Endothelial cell of umbilical vein (primary cell): Measurements from ENCODE around the gene PRR7. TPM values are rescaled to one million over a fixed set of nuclear protein-coding genes. Genes with fewer than 3 reads are reported as not detected.

Source experiments
- BruUV-seq: library from RNA; stranded (reverse); fragments of 400-500 nt; replicated peaks from 2 replicates; lab custom pipeline; 2021; lab: Mats Ljungman, UMichigan
- CTCF ChIA-PET: fragments of 300-600, 350-600 bp; sonication (Branson Sonifier 250); formaldehyde crosslinking; loops from one replicate; lab custom pipeline; 2021; ENCODE audit warnings: antibody characterized with exemption, inconsistent platforms; lab: Charles Lee
- POLR2A ChIA-PET: fragments of 300-600, 350-600 bp; sonication (Branson Sonifier 250); formaldehyde crosslinking; loops from one replicate; lab custom pipeline; 2021; ENCODE audit warnings: antibody characterized with exemption, inconsistent platforms; lab: Charles Lee
- DNase-seq: peaks from one replicate; pipeline ENCODE4 v3.0.0-alpha.2; 2011; ENCODE audit warnings: low read depth, low spot score
- FAIRE-seq: peaks from 2 replicates; lab custom pipeline; 2011; peaks lifted over from hg19 to GRCh38; lab: Jason Lieb, UNC
- H2AFZ ChIP-seq: 2 replicates; pipeline ENCODE4 v1.6.0; 2012; ENCODE audit warnings: low read depth, low read length, control low read depth, inconsistent platforms
- H3K27ac ChIP-seq: 2 replicates; pipeline ENCODE4 v1.5.1; 2011; ENCODE audit warnings: low read depth, mild to moderate bottlenecking, control low read depth, low read length, moderate library complexity; ENCODE audit not compliant: insufficient read depth
- H3K27me3 ChIP-seq, 2 experiments: 2 replicates each; pipeline versions ENCODE4 v1.6.0 to v1.6.1; 2011; ENCODE audit warnings: low read length in 2 of 2, mixed read lengths in 1 of 2; ENCODE audit not compliant: control insufficient read depth in 2 of 2, insufficient read depth in 2 of 2
- H3K36me3 ChIP-seq, 2 experiments: 2 replicates in 1 of 2; 3 replicates in 1 of 2; pipeline ENCODE4 v1.5.1; 2011; ENCODE audit warnings: low read length in 2 of 2, mild to moderate bottlenecking in 1 of 2, moderate library complexity in 1 of 2; ENCODE audit not compliant: control insufficient read depth in 2 of 2, insufficient read depth in 2 of 2; ENCODE audit errors: extremely low read depth in 1 of 2
- H3K4me1 ChIP-seq: 3 replicates; pipeline ENCODE4 v1.5.1; 2011; ENCODE audit warnings: mild to moderate bottlenecking, low read length; ENCODE audit not compliant: control insufficient read depth, insufficient read depth; ENCODE audit errors: extremely low read depth
- H3K4me2 ChIP-seq: 2 replicates; pipeline ENCODE4 v1.6.1; 2011; ENCODE audit warnings: low read length, control low read depth, mixed read lengths; ENCODE audit not compliant: insufficient read depth
- H3K4me3 ChIP-seq, 3 experiments: fragments of 200-600 bp in 1 of 3; sonication (generic), shearing (Covaris generic) in 1 of 3; replicated peaks in 1 of 3; 2 replicates each; pipeline ENCODE4 v1.5.1; 2011 to 2016; ENCODE audit warnings: control low read depth in 3 of 3, low read length in 3 of 3, mild to moderate bottlenecking in 2 of 3, inconsistent platforms in 1 of 3, low read depth in 1 of 3, moderate library complexity in 1 of 3; ENCODE audit not compliant: insufficient read depth in 1 of 3
- H3K79me2 ChIP-seq: 2 replicates; pipeline ENCODE4 v1.6.0; 2012; ENCODE audit warnings: low read length, inconsistent platforms; ENCODE audit not compliant: control insufficient read depth, insufficient read depth
- H3K9ac ChIP-seq: replicated peaks from 2 replicates; pipeline ENCODE3; 2011; ENCODE audit warnings: low read length, control low read depth; ENCODE audit not compliant: insufficient read depth; ENCODE audit errors: extremely low read depth
- H3K9me1 ChIP-seq: replicated peaks from 3 replicates; pipeline ENCODE4 v1.6.0; 2011; ENCODE audit warnings: mild to moderate bottlenecking, low read length; ENCODE audit not compliant: control insufficient read depth, insufficient read depth; ENCODE audit errors: extremely low read depth
- H3K9me3 ChIP-seq: replicated peaks from 2 replicates; pipeline ENCODE4 v1.5.1; 2012; ENCODE audit warnings: low read length, inconsistent platforms; ENCODE audit not compliant: control insufficient read depth, insufficient read depth
- H4K20me1 ChIP-seq: replicated peaks from 2 replicates; pipeline ENCODE3; 2011; ENCODE audit warnings: mild to moderate bottlenecking, low read length; ENCODE audit not compliant: control insufficient read depth, insufficient read depth; ENCODE audit errors: extremely low read depth
- CTCF ChIP-seq, 2 donors: IDR thresholded peaks; 1 replicate in 1 of 2; 2 replicates in 1 of 2; pipeline ENCODE4 v1.5.1; 2011; ENCODE audit warnings: low read length in 2 of 2, mild to moderate bottlenecking in 2 of 2, moderate library complexity in 2 of 2, control low read depth in 1 of 2, inconsistent platforms in 1 of 2, low read depth in 1 of 2; ENCODE audit not compliant: insufficient read depth in 1 of 2; ENCODE audit errors: extremely low read depth in 1 of 2
- EZH2 ChIP-seq: IDR thresholded peaks from 2 replicates; pipeline ENCODE4 v1.6.1; 2012; ENCODE audit warnings: borderline replicate concordance, low read depth, mild to moderate bottlenecking, moderate library complexity, low read length, inconsistent platforms; ENCODE audit not compliant: severe bottlenecking
- FOS ChIP-seq: IDR thresholded peaks from 2 replicates; pipeline ENCODE4 v1.6.1; 2011; ENCODE audit warnings: mild to moderate bottlenecking, low read length, moderate library complexity, borderline replicate concordance; ENCODE audit not compliant: insufficient read depth
- JUN ChIP-seq: IDR thresholded peaks from 2 replicates; pipeline ENCODE4 v1.6.1; 2011; ENCODE audit warnings: borderline replicate concordance, low read depth; ENCODE audit not compliant: insufficient read length, insufficient read depth
- MAX ChIP-seq: IDR thresholded peaks from 2 replicates; pipeline ENCODE4 v1.6.1; 2011; ENCODE audit not compliant: insufficient read depth, insufficient read length
- MYC ChIP-seq: IDR thresholded peaks from one replicate; pipeline ENCODE4 v1.6.1; 2011; ENCODE audit warnings: mild to moderate bottlenecking, low read depth, low read length
- POLR2A ChIP-seq: IDR thresholded peaks from 2 replicates; pipeline ENCODE4 v1.6.1; 2012; ENCODE audit warnings: low read depth, mild to moderate bottlenecking, control low read depth, low read length
- POLR2AphosphoS5 ChIP-seq: IDR thresholded peaks from 2 replicates; pipeline ENCODE4 v1.6.1; 2012; ENCODE audit warnings: low read depth, mild to moderate bottlenecking, control low read depth, low read length, moderate library complexity; ENCODE audit not compliant: insufficient read depth
- dilution Hi-C: fragments of 300-500 bp; cut with MboI; formaldehyde crosslinking; loops from one replicate; pipeline ENCODE4 v1.15.0; 2019; ENCODE audit warnings: low sequenced_read_pairs; ENCODE audit not compliant: extremely low pct_ligation_motif_present
- intact Hi-C: fragments of 100-400 bp; cut with micrococcal nuclease; formaldehyde crosslinking; loops from one replicate; pipeline ENCODE4 v1.10.0; 2022
- polyA plus RNA-seq, 4 experiments: library from polyadenylated mRNA; depleted of rRNA in 3 of 4; stranded (reverse) in 3 of 4; unstranded in 1 of 4; fragments of >200 nt; gene quantifications; 2 replicates each; pipeline versions ENCODE4 v1.2.1 to v1.2.3, GENCODE V29; 2011 to 2012; ENCODE audit warnings: missing spikeins in 1 of 4
- total RNA-seq: library from RNA; stranded (reverse); gene quantifications from 2 replicates; pipeline ENCODE4 v1.2.3, GENCODE V29; 2021

The PRR7 gene
- total and polyA plus RNA-seq, 2 donors (not counting 3 experiments of a cell fraction or from before 2014, with no cell fraction given) = 6.5 to 6.6 TPM

- DNase-seq = no peak
- Histone ChIP-seq H3K27ac (no peak overlapping the region), H3K9ac (no peak overlapping the region), H3K4me3 (no peak overlapping the region), H3K4me2 (no peak overlapping the region), H2AFZ (no peak overlapping the region), H3K79me2 (no peaks in the 10 kb centered on the region), H3K9me3 (no peaks in the 10 kb centered on the region), H3K36me3 (peaks cover 0 to 9% of the 10 kb centered on the region in 2 experiments), H3K4me1 (no peaks in the 10 kb centered on the region), H3K9me1 (no peaks in the 10 kb centered on the region), H3K27me3 (no peaks in the 10 kb centered on the region), H4K20me1 (no peaks in the 10 kb centered on the region)
- TF ChIP-seq MAX (no peak), JUN (no peak), FOS (no peak), POLR2A (no peak), CTCF (IDR thresholded peaks at IDR 0.05; ENCODE audit: extremely low read depth in 1 of 2, insufficient read depth in 1 of 2, low read depth in 1 of 2, low read length in 2 of 2) (no peak), EZH2 (no peak), POLR2AphosphoS5 (no peak), MYC (no peak)
- intact Hi-C loops (no loop called here), dilution Hi-C loops (no loop called here)
- FAIRE-seq = no peak
- POLR2A ChIA-PET = no interaction called here
- BruUV-seq = no TSS peak
- CTCF ChIA-PET = interaction anchor here (1.0 to 2.5 kb wide), 4 partner anchors 13 to 50 kb away, joined by 3 to 10 read pairs (median 4); partner anchors contain the start of gene GRK6
Measured at GRCh38 chr5:177440211-177440989, 6.2 kb upstream of the PRR7 start.
